ENCODE data around the gene PCDHGC4.

The PCDHGC4 gene

DNA sequence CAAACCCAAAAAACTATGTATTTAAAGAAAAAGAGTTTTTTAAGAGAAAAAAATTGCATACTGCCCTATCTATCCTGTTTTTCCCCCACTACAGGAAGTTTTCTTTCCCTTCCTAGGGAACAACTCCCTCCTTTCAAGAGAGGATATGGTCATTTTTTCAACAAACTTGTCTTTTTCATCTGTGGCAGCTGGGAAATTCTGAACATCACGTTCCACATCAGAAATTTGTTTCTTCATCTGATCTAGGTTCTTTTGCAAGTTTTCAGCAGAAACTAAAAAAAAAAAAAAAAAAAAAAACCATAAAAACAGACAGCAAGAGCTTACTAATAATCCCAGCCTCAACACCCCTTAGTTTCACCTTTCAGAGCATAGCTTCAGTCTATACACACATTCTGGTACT lies 42.6 kb downstream of the PCDHGC4 start:
- no peak for DNase-seq (ENCODE audit: extremely low read depth in 1 of 2, low read depth in 1 of 2)

DNA sequence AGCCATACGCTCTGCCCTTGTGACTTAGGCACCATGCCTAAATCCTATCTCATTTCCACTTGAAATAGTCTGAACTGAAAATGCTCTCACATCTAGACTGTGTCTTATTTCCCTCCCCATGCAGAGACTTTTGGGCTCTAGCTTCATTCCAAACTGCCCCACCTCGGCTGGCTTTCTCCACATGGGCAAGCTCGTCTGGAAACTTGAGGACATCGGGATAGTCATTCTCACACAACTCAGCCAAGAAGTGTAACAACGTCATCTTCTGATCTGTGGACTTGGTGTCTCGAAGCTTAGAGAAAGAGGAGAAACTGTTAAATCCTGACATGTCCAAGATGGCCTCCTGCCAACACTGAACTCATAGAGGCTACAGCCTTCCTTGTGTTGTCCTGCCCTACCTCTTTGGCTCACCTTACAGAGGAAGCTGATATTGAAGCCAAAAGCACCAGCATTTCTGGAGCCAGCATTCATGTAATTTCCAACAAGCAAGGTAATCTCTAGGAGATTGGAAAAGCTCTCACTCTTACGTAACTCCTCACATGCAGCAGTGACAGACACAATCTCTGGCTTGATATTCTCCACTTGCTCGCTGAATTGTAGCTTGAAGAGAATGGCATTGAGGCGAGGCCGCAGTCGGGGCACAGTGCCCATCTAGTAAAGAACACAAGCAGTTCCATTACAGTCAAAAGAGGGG lies 43.6 kb downstream of the PCDHGC4 start:
- no peak for DNase-seq (ENCODE audit: extremely low read depth in 1 of 2, low read depth in 1 of 2)

DNA sequence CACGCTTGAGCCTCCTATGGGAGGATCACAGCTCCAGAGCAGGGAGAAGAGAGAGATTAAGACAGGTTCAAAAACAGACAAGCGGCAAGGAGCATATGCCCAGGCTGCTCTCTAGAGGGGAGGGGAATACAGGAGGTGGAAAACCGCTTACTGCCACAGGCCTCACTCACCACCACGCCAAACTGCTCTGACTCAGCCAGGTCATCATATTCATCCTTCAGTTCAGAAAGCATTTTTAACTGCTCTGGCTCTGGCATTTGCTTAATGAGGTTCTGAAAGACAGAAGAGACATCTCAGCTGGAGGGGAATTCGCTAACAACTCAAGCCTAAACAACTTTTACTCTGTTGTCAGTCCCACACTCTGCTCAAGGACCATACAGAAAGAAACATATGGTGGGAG lies 44.2 kb downstream of the PCDHGC4 start:
- no peak for DNase-seq (ENCODE audit: extremely low read depth in 1 of 2, low read depth in 1 of 2)

DNA sequence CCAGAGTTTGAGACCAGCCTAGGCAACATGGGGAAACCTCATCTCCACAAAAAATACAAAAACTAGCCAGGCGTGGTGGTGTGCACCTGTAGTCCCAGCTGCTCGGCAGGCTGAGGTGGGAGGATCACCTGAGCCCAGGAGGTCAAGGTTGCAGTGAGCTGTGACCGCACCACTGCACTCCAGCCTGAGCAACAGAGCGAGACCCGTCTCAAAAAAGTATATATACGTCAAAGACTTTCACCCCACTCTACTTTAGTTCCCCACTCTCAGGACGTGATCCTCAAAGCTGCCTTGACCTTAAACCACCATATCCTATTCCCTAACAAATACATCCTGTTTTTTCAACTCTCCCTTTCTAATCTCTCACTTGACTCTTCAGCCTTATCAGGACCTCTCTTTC lies 45.0 kb downstream of the PCDHGC4 start:
- no peak for DNase-seq (ENCODE audit: extremely low read depth in 1 of 2, low read depth in 1 of 2)

DNA sequence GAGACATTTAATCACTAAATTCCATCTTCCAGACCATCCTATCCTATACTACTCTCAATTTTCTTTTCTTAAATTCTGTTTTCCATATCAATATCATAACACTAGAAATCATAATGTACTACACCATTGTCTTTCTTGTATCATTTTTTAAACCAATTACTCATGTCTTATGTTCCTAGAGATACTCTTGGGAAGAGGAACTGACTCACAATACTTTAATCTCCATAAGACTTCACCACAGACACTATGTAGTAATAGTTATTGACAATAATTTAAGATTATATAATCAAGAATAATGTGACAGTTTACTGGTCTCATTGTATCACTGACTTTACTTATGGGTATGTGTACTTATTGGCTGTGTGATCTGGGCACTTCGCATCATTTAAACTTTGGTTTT lies 47.9 kb downstream of the PCDHGC4 start:
- DNase-seq (ENCODE audit: extremely low read depth in 1 of 2, low read depth in 1 of 2), result no peak

DNA sequence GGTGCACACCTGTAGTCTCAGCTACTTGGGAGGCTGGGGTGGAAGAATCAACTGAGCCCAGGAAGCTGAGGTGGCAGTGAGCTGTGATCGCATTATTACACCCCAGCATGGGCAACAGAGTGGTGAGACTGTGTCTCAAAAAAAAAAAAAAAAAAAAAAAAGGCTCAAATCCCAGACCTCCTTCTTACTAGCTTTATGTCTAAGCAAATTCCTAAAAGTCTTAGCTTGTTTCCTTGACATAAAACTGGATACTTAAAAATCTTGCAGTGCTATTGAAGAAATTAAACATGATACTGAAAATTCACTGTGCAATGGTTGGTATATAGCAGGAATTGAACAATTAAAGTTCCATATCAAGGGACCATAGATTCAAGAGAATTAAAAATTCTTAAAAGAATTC lies 49.1 kb downstream of the PCDHGC4 start:
- DNase-seq (ENCODE audit: extremely low read depth in 1 of 2, low read depth in 1 of 2), result no peak

DNA sequence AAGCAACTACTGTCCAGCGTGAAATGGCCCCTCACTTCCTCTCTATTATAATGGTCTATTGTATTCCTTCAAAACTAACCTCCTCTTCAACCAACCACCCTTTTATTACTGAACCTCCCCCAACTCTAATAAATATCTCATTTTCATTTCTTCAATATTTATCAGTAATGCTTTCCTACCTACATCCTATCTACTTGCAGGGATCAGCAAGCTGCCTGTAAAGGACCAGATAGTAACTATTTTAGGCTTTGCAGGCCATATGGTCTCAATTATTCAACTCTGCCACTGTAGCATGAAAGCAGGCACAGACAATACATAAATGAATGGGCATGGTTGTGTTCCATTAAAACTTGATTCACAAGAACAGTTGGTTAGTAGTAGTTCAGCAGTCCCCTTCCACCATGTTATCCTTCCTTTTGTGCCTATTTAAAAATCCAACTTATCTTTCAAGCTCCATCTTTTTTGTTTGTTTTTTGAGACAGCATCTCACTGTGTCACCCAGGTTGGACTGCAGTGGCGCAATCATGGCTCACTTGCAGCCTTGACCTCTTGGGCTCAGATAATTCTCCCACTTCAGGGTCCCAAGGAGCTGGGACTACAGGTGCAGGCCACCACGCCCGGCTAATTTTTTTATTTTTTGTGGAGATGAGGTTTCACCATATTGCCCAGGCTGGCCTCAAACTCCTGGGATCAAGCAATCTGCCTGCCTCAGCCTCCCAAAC lies 49.8 kb downstream of the PCDHGC4 start:
- no peak for DNase-seq (ENCODE audit: extremely low read depth in 1 of 2, low read depth in 1 of 2)
